ENCODE results near the gene CNDP1. TPM values are rescaled to one million over a fixed set of nuclear protein-coding genes. Genes with fewer than 3 reads are reported as not detected.

Gene CNDP1
- total RNA-seq, 4 donors from 2014 or later, result not detected

- intact Hi-C loops (cut with DNase I), result no loop called here
- Histone ChIP-seq H3K4me1 (no peaks in the 10 kb centered on the region), H3K9me3 (no peaks in the 10 kb centered on the region), H3K27me3 (no peaks in the 10 kb centered on the region), H3K4me3 (no peak overlapping the region), H3K27ac (no peak overlapping the region), H3K36me3 (peaks cover 0 to 5% (median 0%) of the 10 kb centered on the region in 3 donors)
- TF ChIP-seq CTCF (IDR thresholded peaks at IDR 0.05), result no peak
- no peak for TF ChIP-seq POLR2A (IDR thresholded peaks at IDR 0.05)
- DNase-seq, result no peak
- WGBS, 2 donors, result 85 to 89% methylated on average over 9 of the region's 9 CpGs
Observed at GRCh38 chr18:74626049-74626874, 92.0 kb downstream of the CNDP1 start.

DNA sequence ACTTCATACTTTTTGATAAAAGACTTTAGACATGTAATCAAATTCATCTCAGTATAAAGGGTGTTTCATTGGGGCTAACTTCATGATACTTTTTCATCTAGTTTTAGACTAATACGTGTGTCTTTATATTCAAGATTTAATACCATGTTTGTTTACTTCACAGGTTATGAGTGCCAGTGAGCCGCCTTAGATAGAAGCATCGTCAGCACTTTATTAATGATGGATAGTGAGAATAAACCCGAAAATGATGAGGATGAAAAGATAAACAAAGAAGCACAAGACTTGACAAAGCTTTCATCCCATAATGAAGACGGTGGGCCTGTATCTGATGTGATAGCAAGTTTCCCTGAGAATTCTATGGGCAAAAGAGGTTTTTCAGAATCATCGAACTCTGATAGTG, 96.5 kb downstream of the CNDP1 start:
- intact Hi-C loops (cut with DNase I), result no loop called here
- H3K4me1 ChIP-seq, result no peaks in the 10 kb centered on the region
- H3K27me3 ChIP-seq, result no peaks in the 10 kb centered on the region
- DNase-seq, result no peak
- H3K4me3 ChIP-seq, result no peak overlapping the region
- H3K36me3 ChIP-seq, result peaks cover 0 to 48% (median 0%) of the 10 kb centered on the region in 3 donors
- TF ChIP-seq CTCF (IDR thresholded peaks at IDR 0.05) (no peak), POLR2A (IDR thresholded peaks at IDR 0.05) (no peak)
- H3K27ac ChIP-seq, result no peak overlapping the region
- 87 to 91% methylated on average over 6 of the region's 6 CpGs for WGBS, 2 donors
- no peaks in the 10 kb centered on the region for H3K9me3 ChIP-seq

GRCh38 chr18:74631212-74631611, 96.9 kb downstream of the CNDP1 start:
- DNase-seq, result no peak
- H3K9me3 ChIP-seq, result no peaks in the 10 kb centered on the region
- no peak overlapping the region for H3K4me3 ChIP-seq
- peaks cover 0 to 48% (median 0%) of the 10 kb centered on the region in 3 donors for H3K36me3 ChIP-seq
- no peak for TF ChIP-seq POLR2A (IDR thresholded peaks at IDR 0.05)
- TF ChIP-seq CTCF (IDR thresholded peaks at IDR 0.05), result no peak
- intact Hi-C loops (cut with DNase I), result no loop called here
- H3K27me3 ChIP-seq, result no peaks in the 10 kb centered on the region
- WGBS, 2 donors, result 58 to 75% methylated on average over 2 of the region's 2 CpGs
- no peaks in the 10 kb centered on the region for H3K4me1 ChIP-seq
- H3K27ac ChIP-seq, result no peak overlapping the region

DNA sequence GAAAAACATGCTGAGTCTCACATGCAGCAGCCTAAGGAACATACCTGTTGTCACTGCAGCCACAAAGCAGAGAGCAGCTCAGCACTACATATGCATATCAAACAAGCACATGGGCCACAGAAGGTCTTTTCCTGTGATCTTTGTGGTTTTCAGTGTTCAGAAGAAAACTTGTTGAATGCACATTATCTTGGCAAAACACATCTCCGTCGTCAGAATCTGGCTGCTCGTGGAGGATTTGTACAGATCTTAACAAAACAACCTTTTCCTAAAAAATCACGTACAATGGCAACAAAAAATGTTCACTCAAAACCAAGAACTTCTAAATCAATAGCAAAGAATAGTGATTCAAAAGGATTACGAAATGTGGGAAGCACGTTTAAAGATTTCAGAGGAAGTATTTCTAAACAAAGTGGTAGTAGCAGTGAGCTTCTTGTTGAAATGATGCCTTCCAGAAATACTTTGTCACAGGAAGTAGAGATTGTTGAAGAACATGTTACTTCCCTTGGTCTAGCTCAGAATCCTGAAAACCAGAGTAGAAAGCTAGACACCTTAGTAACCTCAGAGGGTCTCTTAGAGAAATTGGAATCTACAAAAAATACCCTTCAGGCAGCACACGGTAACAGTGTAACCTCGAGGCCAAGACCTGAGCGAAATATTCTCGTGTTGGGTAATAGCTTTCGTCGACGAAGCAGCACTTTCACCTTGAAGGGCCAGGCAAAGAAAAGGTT, 97.5 kb downstream of the CNDP1 start:
- Histone ChIP-seq H3K4me3 (no peak overlapping the region), H3K4me1 (no peaks in the 10 kb centered on the region), H3K9me3 (no peaks in the 10 kb centered on the region), H3K36me3 (peaks cover 0 to 48% (median 0%) of the 10 kb centered on the region in 3 donors), H3K27ac (no peak overlapping the region), H3K27me3 (no peaks in the 10 kb centered on the region)
- intact Hi-C loops (cut with DNase I), result no loop called here
- no peak for TF ChIP-seq CTCF (IDR thresholded peaks at IDR 0.05)
- TF ChIP-seq POLR2A (IDR thresholded peaks at IDR 0.05), result no peak
- 65 to 78% methylated on average over 12 to 13 of the region's 13 CpGs for WGBS, 2 donors
- no peak for DNase-seq

- DNase-seq, result no peak
- H3K4me3 ChIP-seq, result no peak overlapping the region
- WGBS, 2 donors, result 71 to 93% methylated on average over 6 of the region's 6 CpGs
- TF ChIP-seq CTCF (IDR thresholded peaks at IDR 0.05) (no peak), POLR2A (IDR thresholded peaks at IDR 0.05) (no peak)
- intact Hi-C loops (cut with DNase I), result no loop called here
- peaks cover 0 to 48% (median 0%) of the 10 kb centered on the region in 3 donors for H3K36me3 ChIP-seq
- no peaks in the 10 kb centered on the region for H3K9me3 ChIP-seq
- no peaks in the 10 kb centered on the region for H3K4me1 ChIP-seq
- H3K27me3 ChIP-seq, result no peaks in the 10 kb centered on the region
- no peak overlapping the region for H3K27ac ChIP-seq
Observed at GRCh38 chr18:74632351-74632679, 98.0 kb downstream of the CNDP1 start.
